GM10266 (cell line): ENCODE data around the gene GTF3C4.

Experiments used
- DNase-seq: peaks from one replicate; pipeline ENCODE4 v3.0.0; 2012; ENCODE audit errors: extremely low spot score
- TF ChIP-seq, protein P1 (sequence below): IDR thresholded peaks from 2 replicates; pipeline ENCODE4 v1.5.1; 2012; ENCODE audit warnings: mild to moderate bottlenecking, low read depth; ENCODE audit not compliant: control insufficient read depth, insufficient read depth; ENCODE audit errors: missing control alignments

GTF3C4 gene

GRCh38 chr9:132662152-132662945 is 7.9 kb upstream of the GTF3C4 start:
- TF ChIP-seq, protein P1, sequence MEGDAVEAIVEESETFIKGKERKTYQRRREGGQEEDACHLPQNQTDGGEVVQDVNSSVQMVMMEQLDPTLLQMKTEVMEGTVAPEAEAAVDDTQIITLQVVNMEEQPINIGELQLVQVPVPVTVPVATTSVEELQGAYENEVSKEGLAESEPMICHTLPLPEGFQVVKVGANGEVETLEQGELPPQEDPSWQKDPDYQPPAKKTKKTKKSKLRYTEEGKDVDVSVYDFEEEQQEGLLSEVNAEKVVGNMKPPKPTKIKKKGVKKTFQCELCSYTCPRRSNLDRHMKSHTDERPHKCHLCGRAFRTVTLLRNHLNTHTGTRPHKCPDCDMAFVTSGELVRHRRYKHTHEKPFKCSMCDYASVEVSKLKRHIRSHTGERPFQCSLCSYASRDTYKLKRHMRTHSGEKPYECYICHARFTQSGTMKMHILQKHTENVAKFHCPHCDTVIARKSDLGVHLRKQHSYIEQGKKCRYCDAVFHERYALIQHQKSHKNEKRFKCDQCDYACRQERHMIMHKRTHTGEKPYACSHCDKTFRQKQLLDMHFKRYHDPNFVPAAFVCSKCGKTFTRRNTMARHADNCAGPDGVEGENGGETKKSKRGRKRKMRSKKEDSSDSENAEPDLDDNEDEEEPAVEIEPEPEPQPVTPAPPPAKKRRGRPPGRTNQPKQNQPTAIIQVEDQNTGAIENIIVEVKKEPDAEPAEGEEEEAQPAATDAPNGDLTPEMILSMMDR: no peak
- no peak for DNase-seq

DNA sequence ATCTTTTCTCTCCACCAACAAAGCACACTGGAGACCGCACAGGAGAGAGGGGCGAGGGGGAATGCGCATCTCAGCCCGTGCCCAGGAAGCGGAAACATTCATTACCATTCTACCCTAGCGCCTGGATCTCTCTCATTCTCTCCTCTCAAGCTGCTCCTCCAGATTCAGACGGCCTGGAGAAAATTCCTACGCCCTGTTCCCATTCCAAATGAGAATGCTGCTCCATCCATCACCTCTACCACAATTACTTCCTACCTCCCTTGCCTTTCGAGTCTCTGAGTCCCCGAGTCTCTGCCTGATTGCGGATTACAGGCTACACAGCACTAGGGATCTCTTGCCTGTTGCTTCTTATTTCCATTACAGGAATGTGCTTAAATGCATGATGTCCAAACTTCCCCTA is 7.1 kb upstream of the GTF3C4 start:
- DNase-seq: no peak

DNA sequence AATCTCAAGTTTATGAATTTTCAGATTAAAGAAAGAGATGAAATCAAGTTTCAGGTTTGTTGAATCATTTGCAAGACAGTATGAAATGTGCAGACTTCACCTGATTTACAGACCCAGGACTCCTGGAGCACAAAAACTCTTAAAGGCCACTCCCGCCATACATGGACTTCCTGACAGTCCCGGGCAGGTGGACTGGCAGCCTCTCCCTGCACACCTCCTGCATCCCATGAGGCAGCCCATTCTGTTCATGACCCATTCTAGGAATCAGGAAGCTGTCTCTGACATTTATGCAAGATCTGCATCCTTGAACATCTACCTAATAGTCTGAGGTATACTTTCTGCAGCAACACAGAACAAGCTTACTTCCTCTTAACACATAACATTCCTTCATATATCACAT is 6.4 kb upstream of the GTF3C4 start:
- TF ChIP-seq, protein P1: no peak
- no peak for DNase-seq

More for the DNA sequence above, 7.1 kb upstream of the GTF3C4 start:
- TF ChIP-seq, protein P1: no peak

- no peak for DNase-seq
- TF ChIP-seq, protein P1: no peak
Observed at GRCh38 chr9:132669319-132669697, 956 bp upstream of the GTF3C4 start.

GRCh38 chr9:132669698-132670456 is 387 bp upstream of the GTF3C4 start, which contains the start of gene DDX31:
DDX31 (minus strand) TSS chr9:132669983; CDS start chr9:132669934, 49 bp downstream.
- TF ChIP-seq, protein P1: no peak
- peak; percentile 94 for DNase-seq

DNA sequence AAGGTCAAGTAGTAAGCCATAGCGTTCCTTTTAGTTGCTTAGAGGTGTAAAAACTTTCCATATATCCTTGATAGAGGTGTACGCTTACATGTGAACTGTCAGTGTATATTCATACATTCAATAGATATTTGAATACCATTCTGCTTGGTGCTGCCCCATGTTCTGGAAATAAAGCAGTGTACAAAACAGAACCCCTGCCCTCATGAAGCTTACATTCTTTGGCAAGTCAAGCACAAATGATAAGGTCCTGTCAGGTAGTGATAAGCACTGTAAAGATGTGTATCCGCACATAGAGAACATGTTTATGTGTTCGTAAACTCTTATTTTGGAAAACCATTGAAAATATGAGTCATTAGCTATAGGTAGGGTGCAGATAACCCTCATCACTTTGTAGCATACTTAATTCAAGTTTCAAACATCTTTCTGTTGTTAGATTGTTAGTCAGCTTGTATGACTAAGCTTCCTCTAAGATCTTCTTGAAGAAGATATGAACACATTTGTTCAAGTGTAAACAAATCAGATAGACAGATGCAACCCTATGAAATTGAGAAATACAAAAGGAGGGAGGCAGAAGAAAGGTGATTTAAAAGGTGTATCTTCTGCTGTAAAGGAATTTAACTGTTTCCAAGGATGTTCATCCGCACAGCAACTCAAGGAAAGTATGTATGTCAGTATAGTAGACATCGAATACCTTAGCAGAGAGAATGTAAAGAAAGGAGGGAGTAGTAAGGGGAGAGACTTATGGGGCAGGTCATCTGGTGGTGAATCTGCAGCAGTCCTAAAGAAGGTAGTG is 1.6 kb downstream of the GTF3C4 start:
- DNase-seq: no peak

More for the DNA sequence above, 1.6 kb downstream of the GTF3C4 start:
- TF ChIP-seq, protein P1: no peak
